ENCODE results near the gene CYP26C1.

The CYP26C1 gene, protein sequence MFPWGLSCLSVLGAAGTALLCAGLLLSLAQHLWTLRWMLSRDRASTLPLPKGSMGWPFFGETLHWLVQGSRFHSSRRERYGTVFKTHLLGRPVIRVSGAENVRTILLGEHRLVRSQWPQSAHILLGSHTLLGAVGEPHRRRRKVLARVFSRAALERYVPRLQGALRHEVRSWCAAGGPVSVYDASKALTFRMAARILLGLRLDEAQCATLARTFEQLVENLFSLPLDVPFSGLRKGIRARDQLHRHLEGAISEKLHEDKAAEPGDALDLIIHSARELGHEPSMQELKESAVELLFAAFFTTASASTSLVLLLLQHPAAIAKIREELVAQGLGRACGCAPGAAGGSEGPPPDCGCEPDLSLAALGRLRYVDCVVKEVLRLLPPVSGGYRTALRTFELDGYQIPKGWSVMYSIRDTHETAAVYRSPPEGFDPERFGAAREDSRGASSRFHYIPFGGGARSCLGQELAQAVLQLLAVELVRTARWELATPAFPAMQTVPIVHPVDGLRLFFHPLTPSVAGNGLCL

DNA sequence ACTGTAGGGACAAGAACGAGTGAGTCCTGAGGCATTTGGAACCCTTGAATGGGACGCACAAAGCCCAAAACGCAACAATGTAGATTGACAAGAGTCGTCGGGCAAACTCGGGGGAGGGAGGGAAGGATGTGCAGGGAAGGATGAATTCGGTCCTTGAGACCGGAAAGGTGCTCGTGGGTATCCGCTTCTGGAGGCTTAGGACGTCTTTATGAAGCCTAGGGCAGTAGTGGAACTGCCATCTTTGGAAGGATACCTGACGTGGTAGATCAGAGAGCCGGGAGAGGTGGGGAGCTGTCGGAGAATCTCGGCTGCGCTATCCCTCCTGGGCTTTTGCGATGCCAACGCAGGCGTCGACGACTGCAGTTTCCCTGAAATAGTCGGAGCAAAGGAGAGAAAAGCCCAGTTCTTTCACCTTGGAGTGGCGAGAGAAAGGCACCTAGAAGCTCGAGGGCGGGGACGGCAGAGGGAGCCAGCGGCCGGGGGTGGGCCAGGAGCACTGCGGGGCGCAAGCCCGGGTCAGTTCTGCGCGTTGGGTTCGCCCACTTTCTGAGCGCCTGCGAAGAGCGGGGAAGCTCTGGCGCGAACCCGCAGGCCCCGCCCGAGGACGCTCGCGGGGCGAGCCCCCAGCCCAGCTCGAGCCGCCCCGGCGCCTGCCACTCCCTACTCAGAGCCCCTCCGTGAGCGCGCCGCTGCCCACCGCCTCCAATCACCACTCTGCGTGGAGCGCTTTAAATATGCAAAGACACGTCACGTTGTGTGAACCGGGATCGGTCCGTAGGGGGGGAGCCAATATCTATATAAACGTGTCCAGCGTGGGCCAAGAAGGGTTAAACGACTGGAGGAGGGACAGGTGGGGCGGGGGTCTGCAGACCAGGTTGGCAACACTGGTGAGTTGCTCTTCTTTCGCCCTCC lies at the start of gene CYP26C1:
TSS of gene CYP26C1 (plus strand) at position 824 of the 912 bp plus-strand sequence. CDS start 466 bp downstream, outside the sequence.
- DNase-seq (ENCODE audit: low read depth), result no peak

GRCh38 chr10:93015722-93016121 lies 44.9 kb upstream of the CYP26C1 start:
- DNase-seq (ENCODE audit: low read depth), result no peak

- DNase-seq (ENCODE audit: low read depth), result no peak
Measured at GRCh38 chr10:93023013-93023650, 37.5 kb upstream of the CYP26C1 start.

DNA sequence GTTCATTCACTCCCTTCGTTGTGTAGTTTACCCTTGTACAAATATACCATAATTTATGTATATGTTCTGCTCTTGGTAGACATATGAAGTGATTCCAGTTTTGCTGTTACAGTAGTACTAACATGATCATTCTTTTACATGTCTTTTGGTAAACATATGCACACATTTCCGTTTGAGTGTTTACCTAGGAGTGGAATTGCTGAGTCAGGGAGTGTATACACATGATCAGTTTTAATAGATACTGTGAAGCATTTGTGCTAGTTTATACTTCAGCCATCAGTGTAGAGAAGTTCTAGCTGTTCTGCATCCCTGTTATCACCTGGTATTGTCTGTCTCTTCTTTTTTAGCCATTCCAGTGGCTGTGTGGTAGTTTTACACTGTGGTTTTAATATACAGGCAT lies 34.5 kb upstream of the CYP26C1 start:
- DNase-seq (ENCODE audit: low read depth), result no peak

DNA sequence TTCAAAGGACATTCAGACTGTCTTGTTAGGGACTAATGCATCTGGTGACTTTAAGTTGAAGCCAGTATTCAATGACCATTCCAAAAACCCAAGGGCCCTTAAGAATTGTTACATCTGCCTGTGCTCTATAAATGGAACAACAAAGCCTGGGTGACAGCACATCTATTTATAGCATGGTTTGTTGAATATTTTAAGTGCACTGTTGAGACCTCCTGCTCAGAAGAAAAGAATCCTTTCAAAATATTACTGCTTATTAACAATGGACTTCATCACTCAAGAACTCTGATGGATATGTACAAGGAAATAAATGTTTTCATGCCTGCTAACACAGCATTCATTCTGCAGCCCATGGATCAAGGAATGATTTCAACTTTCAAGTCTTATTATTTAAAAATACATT lies 33.1 kb upstream of the CYP26C1 start:
- DNase-seq (ENCODE audit: low read depth), result no peak

DNA sequence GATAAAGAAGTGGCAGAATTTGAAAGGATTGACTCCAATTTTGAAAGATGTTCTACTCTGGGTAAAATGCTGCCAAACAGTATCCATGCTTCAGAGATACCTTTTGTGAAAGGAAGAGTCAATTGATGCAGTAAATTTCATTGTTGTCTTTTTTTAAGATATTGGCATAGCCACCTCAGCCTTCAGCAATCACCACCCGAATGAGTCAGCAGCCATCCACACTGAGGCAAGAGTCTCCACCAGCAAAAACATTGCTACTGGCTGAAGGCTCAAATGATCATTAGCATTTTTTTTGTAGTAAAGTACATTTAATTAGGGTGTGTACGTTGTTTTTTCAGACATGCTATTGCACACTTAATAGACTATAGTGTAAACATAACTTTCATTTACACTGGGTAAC lies 31.7 kb upstream of the CYP26C1 start:
- no peak for DNase-seq (ENCODE audit: low read depth)

DNA sequence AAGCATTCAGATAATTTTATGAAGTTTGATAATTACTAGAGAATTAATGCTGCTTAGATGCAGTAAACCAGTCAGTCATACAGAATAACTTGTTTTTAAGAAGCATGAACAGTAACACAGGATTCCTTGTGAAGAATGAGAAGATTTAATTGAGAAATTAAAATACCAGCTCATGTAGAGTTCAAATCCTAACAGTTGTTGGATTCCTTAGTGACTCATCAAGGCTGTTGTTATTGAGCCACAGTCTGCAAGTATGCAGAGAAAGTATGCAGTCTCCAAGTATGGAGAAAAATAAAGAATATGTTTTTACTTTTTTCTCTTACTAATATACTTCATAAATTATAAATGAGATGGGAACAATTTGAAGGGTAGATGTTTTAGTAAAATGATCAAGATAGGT lies 30.2 kb upstream of the CYP26C1 start:
- no peak for DNase-seq (ENCODE audit: low read depth)

DNA sequence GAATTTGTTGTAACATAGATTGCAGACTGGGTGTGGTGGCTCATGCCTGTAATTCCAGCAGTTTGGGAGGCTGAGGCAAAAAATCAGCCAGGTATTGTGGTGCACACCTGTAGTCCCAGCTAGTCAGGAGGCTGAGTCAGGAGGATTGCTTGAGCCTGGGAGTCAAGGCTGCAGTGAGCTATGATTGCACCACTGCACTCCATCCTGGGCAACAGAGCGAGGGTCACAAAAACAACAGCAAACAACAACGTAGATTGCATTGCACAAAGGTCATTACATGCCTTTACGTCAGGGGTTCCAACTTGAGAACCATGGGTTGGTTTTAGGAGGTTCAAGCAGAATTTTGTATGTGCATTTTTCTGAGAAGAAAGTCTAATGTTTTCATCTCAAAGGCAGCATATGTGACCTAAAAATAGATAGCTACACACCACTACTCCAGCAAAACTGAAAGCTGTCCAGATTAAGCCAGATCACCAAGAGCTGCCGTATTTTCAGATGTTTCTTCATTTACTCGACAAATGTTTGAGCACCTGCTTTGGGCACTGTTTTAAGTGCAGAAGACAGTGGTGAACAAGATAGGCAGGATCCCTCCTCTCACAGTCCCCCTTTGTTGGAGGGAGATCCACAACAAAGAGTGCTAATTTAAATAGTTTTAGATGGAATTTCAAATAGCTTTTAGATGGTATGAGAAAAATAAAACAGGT lies 28.3 kb upstream of the CYP26C1 start:
- DNase-seq (ENCODE audit: low read depth), result no peak

- no peak for DNase-seq (ENCODE audit: low read depth)
Measured at GRCh38 chr10:93032809-93033137, 27.8 kb upstream of the CYP26C1 start.

GRCh38 chr10:93034426-93034825 lies 26.2 kb upstream of the CYP26C1 start:
- DNase-seq (ENCODE audit: low read depth), result no peak

DNA sequence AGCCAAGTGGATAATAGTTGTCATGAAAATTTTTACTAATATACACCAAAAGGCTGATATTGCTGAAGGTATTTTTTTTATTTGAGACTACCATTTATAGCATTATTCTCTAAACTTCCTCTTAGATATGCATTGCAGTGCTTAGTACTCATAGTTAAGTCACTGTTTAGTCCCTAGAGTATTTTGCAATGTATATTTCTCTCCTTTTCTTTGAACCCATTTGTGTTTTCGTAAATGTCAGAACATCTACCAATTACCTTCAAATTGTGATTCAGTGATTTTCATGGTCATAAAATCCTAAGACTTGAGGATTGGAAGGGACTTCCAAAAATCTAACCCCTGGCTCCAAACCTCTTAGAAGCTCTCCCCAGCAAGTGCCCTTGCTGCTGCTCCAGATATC lies 21.5 kb upstream of the CYP26C1 start:
- no peak for DNase-seq (ENCODE audit: low read depth)

DNA sequence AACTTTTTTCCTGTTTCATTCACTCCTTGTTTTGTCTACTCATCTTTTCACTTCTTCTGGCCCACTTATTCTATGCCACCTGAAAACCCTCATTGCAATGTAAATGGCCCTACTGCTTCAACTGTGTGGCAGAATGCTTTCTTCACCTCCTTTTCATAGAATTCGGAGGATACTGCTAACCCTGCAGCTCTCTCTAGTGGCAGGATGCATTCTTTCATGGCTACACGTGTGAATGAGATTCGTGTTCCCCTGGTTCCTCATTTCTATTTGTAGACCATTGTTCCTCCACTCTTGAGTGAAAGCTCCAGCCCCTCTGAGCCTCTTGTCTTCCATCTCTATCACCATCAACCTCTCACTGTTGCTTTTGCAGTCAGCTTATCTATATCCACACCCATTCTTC lies 20.9 kb upstream of the CYP26C1 start:
- DNase-seq (ENCODE audit: low read depth), result no peak

GRCh38 chr10:93054486-93054885 lies 6.1 kb upstream of the CYP26C1 start:
- DNase-seq (ENCODE audit: low read depth), result no peak

DNA sequence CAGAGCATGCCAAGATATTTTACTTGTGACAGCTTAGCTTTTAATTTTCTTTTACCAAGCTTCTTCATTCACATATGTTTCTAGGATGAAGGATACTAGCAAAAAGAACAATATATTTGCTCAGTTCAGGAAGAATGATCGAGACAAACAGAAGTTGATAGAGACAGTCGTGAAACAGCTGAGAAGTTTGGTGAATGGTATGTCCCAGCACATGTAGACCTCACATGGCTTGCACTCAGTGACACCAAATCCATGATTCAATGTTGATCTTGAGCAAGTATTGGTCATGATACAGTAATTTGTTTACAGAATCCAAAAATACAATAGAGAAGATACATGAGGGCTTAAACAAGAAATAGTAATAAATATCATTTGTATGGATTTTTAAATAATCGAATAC lies 2.5 kb upstream of the CYP26C1 start:
- no peak for DNase-seq (ENCODE audit: low read depth)

DNA sequence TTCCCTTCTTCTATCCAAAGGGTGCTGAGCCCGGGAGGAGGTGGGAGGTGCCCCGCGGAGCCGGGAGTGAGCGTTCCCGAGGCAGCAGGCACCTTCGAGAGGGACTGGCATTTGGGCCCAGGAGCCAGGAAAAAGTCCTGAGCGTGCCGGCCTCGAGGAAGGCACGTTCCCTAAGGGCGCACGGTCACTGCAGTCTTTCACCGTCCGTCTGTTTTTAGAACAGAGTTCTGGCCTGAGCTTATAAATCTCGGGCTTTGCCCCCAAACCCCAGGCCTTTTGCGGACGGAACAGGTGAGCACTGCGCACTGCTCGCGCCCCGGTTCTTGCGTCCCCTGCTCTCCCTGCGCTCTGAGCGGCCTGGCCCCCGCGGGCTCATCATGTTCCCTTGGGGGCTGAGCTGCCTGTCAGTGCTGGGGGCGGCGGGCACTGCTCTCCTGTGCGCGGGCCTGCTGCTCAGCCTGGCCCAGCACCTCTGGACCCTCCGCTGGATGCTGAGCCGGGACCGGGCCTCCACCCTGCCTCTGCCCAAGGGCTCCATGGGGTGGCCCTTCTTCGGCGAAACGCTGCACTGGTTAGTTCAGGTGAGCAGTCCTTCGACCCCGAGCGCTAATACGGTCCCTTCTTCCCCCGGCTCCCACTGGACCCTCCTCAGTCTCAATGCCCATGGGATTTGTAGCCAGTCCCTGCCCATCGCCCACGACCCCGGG lies 442 bp downstream of the CYP26C1 start:
- no peak for DNase-seq (ENCODE audit: low read depth)

DNA sequence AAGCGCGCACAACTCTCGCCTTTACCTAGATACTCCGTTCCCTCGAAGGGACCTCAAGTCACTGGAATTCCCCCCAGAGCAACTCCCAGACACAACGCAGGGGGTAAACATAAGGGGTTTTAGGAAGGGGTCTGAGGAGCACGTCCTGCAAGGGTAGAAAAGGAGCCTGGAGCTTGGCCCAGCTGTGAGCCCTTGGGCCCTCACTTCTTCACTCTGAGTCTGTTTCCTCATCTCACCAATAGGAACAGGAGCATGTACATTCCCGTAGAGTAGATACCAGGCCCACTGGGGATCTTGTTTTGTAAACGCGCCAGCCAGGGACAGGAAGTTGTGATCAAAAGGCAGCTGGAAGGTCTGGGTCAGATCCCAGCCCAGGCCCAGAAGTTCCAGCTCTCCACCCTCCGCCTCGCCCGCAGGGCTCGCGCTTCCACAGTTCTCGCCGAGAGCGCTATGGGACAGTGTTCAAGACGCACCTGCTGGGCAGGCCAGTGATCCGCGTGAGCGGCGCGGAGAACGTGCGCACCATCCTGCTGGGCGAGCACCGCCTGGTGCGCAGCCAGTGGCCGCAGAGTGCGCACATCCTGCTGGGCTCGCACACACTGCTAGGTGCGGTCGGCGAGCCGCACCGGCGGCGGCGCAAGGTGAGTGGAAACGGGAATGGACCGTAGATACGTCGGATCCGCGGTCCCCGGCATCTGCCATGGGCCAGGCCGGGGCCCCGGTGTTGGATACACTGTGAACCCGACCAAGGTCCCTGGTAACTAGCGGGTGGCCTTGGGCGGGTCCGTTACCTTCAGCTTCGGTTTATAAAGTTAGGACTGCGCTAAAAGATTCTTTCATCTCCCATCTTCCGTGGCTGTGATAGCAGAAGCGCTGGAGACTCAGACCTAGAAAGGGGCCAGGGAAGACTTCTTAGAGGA lies 1.3 kb downstream of the CYP26C1 start:
- DNase-seq (ENCODE audit: low read depth), result no peak

- no peak for DNase-seq (ENCODE audit: low read depth)
Measured at GRCh38 chr10:93062514-93063143, 2.0 kb downstream of the CYP26C1 start.

DNA sequence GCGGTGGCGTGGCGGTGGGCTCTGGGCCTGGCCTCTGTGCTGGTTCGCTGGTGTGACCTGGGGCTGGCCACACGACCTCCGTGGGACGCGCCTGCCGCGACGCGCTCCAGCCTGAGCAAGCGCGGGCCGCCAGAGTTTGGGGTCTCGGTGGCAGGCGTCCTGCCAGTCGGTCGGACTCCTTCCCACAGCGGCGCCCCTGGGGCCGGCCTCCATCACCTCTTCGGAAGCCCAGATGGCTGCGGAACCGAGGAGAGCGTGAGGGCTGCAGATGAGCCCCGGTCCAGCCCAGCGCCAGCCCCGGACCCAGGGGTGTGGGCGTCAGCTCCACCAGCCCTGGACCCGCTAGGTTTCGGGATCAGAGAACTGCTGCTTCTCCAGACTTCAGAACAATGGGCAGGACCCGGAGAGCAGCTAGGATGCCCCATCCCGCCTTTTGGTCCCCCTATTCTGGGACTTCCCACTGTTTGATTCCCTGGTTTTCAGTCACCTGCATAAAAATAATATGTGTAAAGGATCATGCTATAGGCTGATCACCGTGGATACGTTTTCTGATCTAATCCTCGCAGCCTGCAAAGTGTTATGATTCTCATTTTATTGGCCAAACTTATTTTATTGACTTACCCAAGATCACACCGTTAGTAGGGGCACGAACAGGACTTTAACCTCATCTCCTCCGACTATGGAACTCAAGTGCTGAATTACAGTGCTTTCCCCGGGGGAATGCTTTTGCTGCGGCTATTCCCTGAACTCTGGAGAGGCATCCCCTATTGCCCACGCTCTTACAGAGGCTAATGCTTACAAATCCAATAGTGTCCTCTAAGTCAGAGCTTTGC lies 2.8 kb downstream of the CYP26C1 start:
- DNase-seq (ENCODE audit: low read depth), result no peak

All from activated T-cell treated with anti-CD3 and anti-CD28 coated beads for 24 hours (primary cell).